ENCODE measurements around the gene MAML2. TPM values are rescaled to one million over a fixed set of nuclear protein-coding genes. Genes with fewer than 3 reads are reported as not detected.

The MAML2 gene
- total RNA-seq, 1 donor from 2014 or later = 31.5 TPM

- H3K36me3 ChIP-seq = no peaks in the 10 kb centered on the region
- intact Hi-C loops (cut with DNase I) = no loop called here
- DNase-seq (no peak), ATAC-seq (no peak)
- H3K27ac ChIP-seq = no peak overlapping the region
- no peaks in the 10 kb centered on the region for H3K27me3 ChIP-seq (ENCODE audit: low read depth)
- H3K4me3 ChIP-seq = no peak overlapping the region
- H3K9me3 ChIP-seq = no peaks in the 10 kb centered on the region
- TF ChIP-seq CTCF (IDR thresholded peaks at IDR 0.05) = no peak
- H3K4me1 ChIP-seq = peaks cover 5% of the 10 kb centered on the region
Measured at GRCh38 chr11:96180341-96180740, 162.7 kb downstream of the MAML2 start.

GRCh38 chr11:96179905-96180304 is 163.1 kb downstream of the MAML2 start:
- no peaks in the 10 kb centered on the region for H3K9me3 ChIP-seq
- intact Hi-C loops (cut with DNase I) = no loop called here
- H3K27me3 ChIP-seq (ENCODE audit: low read depth) = no peaks in the 10 kb centered on the region
- no peaks in the 10 kb centered on the region for H3K36me3 ChIP-seq
- DNase-seq (no peak), ATAC-seq (no peak)
- peaks cover 5% of the 10 kb centered on the region for H3K4me1 ChIP-seq
- no peak overlapping the region for H3K4me3 ChIP-seq
- no peak overlapping the region for H3K27ac ChIP-seq
- no peak for TF ChIP-seq CTCF (IDR thresholded peaks at IDR 0.05)

- no peak for TF ChIP-seq CTCF (IDR thresholded peaks at IDR 0.05)
- Histone ChIP-seq H3K36me3 (no peaks in the 10 kb centered on the region), H3K4me3 (no peak overlapping the region), H3K4me1 (peaks cover 5% of the 10 kb centered on the region), H3K9me3 (no peaks in the 10 kb centered on the region), H3K27me3 (ENCODE audit: low read depth) (no peaks in the 10 kb centered on the region), H3K27ac (no peak overlapping the region)
- intact Hi-C loops (cut with DNase I) = no loop called here
- no peak for ATAC-seq
- DNase-seq = no peak
Measured at GRCh38 chr11:96178887-96179279, 164.1 kb downstream of the MAML2 start.

- Histone ChIP-seq H3K9me3 (no peaks in the 10 kb centered on the region), H3K4me1 (peaks cover 6% of the 10 kb centered on the region), H3K27me3 (ENCODE audit: low read depth) (no peaks in the 10 kb centered on the region), H3K36me3 (no peaks in the 10 kb centered on the region), H3K4me3 (no peak overlapping the region), H3K27ac (no peak overlapping the region)
- intact Hi-C loops (cut with DNase I) = no loop called here
- ATAC-seq (no peak), DNase-seq (no peak)
- no peak for TF ChIP-seq CTCF (IDR thresholded peaks at IDR 0.05)
Measured at GRCh38 chr11:96178049-96178886, 164.7 kb downstream of the MAML2 start.

GRCh38 chr11:96177146-96177545 is 165.8 kb downstream of the MAML2 start:
- Histone ChIP-seq H3K27ac (no peak overlapping the region), H3K4me1 (peaks cover 10% of the 10 kb centered on the region), H3K27me3 (ENCODE audit: low read depth) (no peaks in the 10 kb centered on the region), H3K9me3 (no peaks in the 10 kb centered on the region), H3K4me3 (no peak overlapping the region), H3K36me3 (no peaks in the 10 kb centered on the region)
- intact Hi-C loops (cut with DNase I) = no loop called here
- no peak for TF ChIP-seq CTCF (IDR thresholded peaks at IDR 0.05)
- DNase-seq (no peak), ATAC-seq (no peak)
